ENCODE measurements around the gene PACSIN2.

GRCh38 chr22:42905702-42906183 lies 109.2 kb downstream of the PACSIN2 start:
- no peak for TF ChIP-seq POLR2A (IDR thresholded peaks at IDR 0.05)
- no peak for TF ChIP-seq CTCF (IDR thresholded peaks at IDR 0.05)
